ENCODE measurements around the gene ANKRD33B.
"Not testable (repeated sequence)": the region's sequence is repeated elsewhere in the genome, so short reads cannot be mapped to it uniquely, and the experiment has no call there.

Gene ANKRD33B

GRCh38 chr5:10593531-10594181 is 29.8 kb downstream of the ANKRD33B start:
- DNase-seq (ENCODE audit: low read depth in 2 of 2) = no peak

GRCh38 chr5:10594591-10595210 is 30.8 kb downstream of the ANKRD33B start:
- no peak for DNase-seq (ENCODE audit: low read depth in 2 of 2)

GRCh38 chr5:10595293-10595671 is 31.4 kb downstream of the ANKRD33B start:
- no peak for DNase-seq (ENCODE audit: low read depth in 2 of 2)

- no peak for DNase-seq (ENCODE audit: low read depth in 2 of 2)
Observed at GRCh38 chr5:10595672-10596309, 31.9 kb downstream of the ANKRD33B start.

GRCh38 chr5:10596310-10596703 is 32.4 kb downstream of the ANKRD33B start:
- DNase-seq (ENCODE audit: low read depth in 2 of 2) = no peak

GRCh38 chr5:10596886-10597451 is 33.1 kb downstream of the ANKRD33B start:
- no peak for DNase-seq (ENCODE audit: low read depth in 2 of 2)

GRCh38 chr5:10599113-10599512 is 35.2 kb downstream of the ANKRD33B start:
- DNase-seq (ENCODE audit: low read depth in 2 of 2) = no peak

- no peak for DNase-seq (ENCODE audit: low read depth in 2 of 2)
Observed at GRCh38 chr5:10599862-10600284, 36.0 kb downstream of the ANKRD33B start.

- no peak for DNase-seq (ENCODE audit: low read depth in 2 of 2)
Observed at GRCh38 chr5:10600626-10601245, 36.9 kb downstream of the ANKRD33B start.

GRCh38 chr5:10601246-10602030 is 37.6 kb downstream of the ANKRD33B start:
- no peak for DNase-seq (ENCODE audit: low read depth in 2 of 2)

GRCh38 chr5:10602031-10602806 is 38.3 kb downstream of the ANKRD33B start:
- DNase-seq (ENCODE audit: low read depth in 2 of 2) = no peak

GRCh38 chr5:10604975-10605374 is 41.1 kb downstream of the ANKRD33B start:
- no peak for DNase-seq (ENCODE audit: low read depth in 2 of 2)

GRCh38 chr5:10606632-10607022 is 42.8 kb downstream of the ANKRD33B start:
- not testable (repeated sequence) for DNase-seq (ENCODE audit: low read depth in 2 of 2)

GRCh38 chr5:10607023-10607665 is 43.3 kb downstream of the ANKRD33B start:
- DNase-seq (ENCODE audit: low read depth in 2 of 2) = no peak

GRCh38 chr5:10607666-10608073 is 43.8 kb downstream of the ANKRD33B start:
- DNase-seq (ENCODE audit: low read depth in 2 of 2) = no peak

- DNase-seq (ENCODE audit: low read depth in 2 of 2) = not testable (repeated sequence)
Observed at GRCh38 chr5:10608081-10608480, 44.2 kb downstream of the ANKRD33B start.

GRCh38 chr5:10610058-10610457 is 46.2 kb downstream of the ANKRD33B start:
- no peak for DNase-seq (ENCODE audit: low read depth in 2 of 2)

GRCh38 chr5:10611290-10611689 is 47.4 kb downstream of the ANKRD33B start:
- DNase-seq (ENCODE audit: low read depth in 2 of 2) = no peak

GRCh38 chr5:10612251-10612650 is 48.4 kb downstream of the ANKRD33B start:
- DNase-seq (ENCODE audit: low read depth in 2 of 2) = no peak

- no peak for DNase-seq (ENCODE audit: low read depth in 2 of 2)
Observed at GRCh38 chr5:10615693-10616092, 51.8 kb downstream of the ANKRD33B start.

Data from stimulated activated CD4-positive, alpha-beta T cell treated with anti-CD3 and anti-CD28 coated beads, Interleukin-1b, Interleukin-23, amount 100 ng/mL, for 1 hour (primary cell).